Stimulated activated CD4-positive, alpha-beta T cell treated with anti-CD3 and anti-CD28 coated beads, TNF-alpha, amount 100 ng/mL, for 4 hours (primary cell): ENCODE results near the gene IMMP2L.
"Not testable (repeated sequence)": the region's sequence is repeated elsewhere in the genome, so short reads cannot be mapped to it uniquely, and the experiment has no call there.

Source experiments
- DNase-seq, 3 experiments: peaks; one replicate each; pipeline ENCODE4 v3.0.0-alpha.2; 2020; ENCODE audit warnings: low read depth in 3 of 3

IMMP2L gene

GRCh38 chr7:110938165-110938564 lies 624.1 kb downstream of the IMMP2L start:
- DNase-seq: no peak

DNA sequence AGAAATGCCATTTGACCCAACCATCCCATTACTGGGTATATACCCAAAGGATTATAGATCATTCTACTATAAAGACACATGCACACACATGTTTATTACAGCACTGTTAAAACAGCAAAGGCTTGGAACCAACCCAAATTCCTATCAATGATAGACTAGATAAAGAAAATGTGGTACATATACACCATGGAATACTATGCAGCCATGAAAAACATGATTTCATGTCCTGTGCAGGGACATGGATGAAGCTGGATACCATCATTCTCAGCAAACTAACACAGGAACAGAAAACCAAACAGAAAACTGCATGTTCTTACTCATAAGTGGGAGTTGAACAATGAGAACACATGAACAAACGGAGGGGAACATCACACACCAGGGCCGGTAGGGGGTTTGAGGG lies 625.6 kb downstream of the IMMP2L start:
- not testable (repeated sequence) for DNase-seq

- DNase-seq: no peak
Observed at GRCh38 chr7:110929480-110930249, 632.6 kb downstream of the IMMP2L start.

DNA sequence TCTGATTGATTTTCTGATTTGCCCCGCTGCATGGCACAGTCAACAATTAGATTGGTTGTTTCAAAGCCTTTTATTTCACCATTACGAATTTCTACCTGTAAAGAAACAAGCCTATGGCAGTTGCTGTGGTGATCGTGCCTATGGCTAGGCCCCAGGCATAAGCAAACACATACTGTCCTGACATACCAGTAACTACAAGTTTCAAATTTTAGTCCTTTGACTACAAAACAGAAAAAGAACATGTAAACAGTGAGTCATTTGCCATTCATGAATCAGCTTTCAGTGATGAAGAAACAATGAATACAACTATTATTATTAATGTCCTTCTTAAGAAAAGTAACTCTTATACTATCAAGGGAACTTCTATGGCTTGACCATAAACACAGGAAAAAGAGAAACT lies 639.4 kb downstream of the IMMP2L start:
- DNase-seq: no peak

- no peak for DNase-seq
Observed at GRCh38 chr7:110921595-110922151, 640.6 kb downstream of the IMMP2L start.

GRCh38 chr7:110918949-110919548 lies 643.2 kb downstream of the IMMP2L start:
- DNase-seq: no peak

DNA sequence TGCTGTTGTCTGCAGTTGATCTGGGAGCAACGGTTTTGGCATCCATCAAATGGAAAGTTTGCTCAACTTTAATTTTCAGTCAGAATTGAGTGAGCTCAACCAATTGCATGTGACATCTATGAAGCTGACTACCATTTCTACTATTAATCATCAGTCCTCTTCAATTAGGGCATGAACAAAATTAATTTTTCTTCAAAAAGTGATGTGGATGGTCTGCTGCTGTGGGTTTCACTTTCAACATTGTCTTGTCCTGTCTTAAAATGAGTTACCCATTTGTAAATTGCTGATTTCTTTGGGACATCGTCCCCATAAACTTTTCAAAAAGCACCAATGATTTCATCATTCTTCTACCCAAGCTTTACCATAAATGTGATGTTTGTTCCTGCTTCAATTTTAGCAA lies 648.0 kb downstream of the IMMP2L start:
- no peak for DNase-seq

GRCh38 chr7:110911632-110912031 lies 650.7 kb downstream of the IMMP2L start:
- DNase-seq: no peak

GRCh38 chr7:110909117-110909516 lies 653.2 kb downstream of the IMMP2L start:
- DNase-seq: no peak

DNA sequence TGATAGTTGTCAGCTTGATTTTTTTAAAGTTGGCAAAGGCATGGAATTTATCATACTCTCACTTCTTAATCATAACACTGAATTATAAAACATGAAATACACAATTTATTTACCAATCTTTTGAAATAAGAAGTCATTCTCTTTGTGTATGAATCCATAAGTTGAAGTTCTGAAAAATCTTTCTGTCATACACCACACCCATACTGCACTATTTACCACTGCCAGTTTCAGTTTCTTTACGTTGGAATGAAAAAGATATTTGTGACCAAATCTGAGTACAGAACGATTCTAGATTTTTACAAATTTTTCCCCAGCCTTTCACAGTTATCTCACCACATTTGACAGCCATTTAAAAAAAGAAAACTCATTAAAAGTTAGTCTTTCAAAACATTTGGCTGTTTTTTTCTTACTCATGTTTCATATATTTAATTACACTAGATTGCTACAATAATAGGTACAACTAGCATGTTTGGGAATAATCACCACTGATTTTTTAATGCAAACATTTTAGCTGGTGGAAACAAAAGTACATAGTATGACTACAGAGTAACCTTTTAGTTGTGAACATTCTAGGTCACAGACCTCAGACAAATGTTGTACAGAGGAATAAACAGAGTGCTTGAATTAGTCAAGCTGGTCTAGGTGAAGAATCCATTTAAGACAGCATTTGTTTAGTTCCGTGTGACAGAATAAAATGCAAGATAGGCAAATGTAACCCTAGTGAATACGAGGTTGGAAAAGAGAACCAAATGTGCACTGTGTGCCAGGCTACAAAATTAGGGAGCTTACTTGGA lies 656.3 kb downstream of the IMMP2L start:
- no peak for DNase-seq

DNA sequence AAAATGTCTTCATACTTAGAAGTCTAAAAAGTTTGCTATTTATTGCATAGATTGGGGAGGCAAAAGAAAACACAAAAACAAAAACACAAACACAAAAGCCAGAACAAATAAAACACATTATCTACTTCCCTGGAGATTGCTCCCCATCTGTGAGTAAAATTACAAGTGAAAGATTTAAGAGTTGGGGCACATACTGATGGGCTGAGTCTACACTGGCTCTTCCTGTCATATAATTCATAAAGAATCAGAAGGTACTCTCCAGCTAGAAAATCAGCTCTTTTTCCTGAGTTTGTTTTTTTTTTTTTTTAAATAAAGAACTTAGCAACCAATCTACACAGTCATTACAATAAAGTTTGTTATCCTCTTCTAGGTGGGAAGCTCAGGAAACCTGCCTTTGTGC lies 663.8 kb downstream of the IMMP2L start:
- DNase-seq: no peak

DNA sequence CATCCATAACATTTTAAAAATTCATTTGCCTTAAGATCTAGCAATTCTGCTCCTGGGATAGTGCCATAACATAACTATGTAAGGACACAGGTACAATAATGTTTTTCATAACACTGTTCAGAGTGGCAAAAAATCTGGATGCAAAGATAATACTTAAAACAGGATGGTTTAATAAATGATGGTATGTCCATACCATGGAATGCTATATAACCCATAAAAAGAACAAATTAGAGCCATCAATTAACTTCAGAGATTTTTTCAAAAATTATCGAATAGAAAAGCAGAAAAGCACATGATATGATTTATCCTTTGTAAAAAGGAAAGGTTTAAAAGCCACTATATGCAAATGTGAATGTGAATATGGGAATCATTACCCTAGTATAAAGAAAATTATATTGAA lies 664.8 kb downstream of the IMMP2L start:
- no peak for DNase-seq

DNA sequence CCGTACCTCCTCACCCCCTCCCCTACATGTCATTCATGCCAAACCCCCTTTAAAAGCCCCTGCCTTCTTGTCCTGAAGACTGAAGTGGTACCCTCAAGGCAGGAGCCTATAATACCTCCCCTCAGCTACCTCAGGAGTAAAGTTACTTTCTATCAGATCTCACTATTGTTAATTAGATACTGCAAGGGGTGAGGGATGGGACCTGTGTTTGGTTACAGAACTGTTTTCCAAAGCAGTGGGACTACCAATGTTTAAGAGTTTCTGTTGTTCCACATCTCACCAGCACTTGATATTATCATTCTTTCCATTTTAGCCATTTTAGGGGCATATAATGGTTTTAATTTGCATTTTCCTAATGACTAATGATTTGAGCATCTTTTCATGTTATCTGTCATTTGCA lies 668.2 kb downstream of the IMMP2L start:
- DNase-seq: no peak

DNA sequence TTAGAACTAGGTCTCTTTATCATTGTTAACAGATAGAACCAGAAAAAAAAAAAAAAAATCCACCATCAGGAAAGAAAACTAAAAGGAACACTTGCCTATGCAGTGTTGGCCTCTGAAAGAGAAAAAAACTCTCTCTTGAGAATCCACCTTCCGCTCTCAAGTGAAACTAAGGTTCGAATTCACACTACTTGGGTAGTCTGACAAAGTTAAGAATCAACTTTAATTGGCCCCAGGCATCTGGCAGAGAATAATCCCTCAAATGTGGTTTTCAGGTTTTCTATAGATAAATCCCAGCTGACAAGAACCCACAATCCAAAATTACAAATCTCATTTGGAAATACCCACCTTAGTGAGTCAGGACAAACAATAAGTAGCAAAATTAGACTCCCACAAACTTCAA lies 671.1 kb downstream of the IMMP2L start:
- DNase-seq: no peak

- DNase-seq: no peak
Observed at GRCh38 chr7:110890101-110890500, 672.2 kb downstream of the IMMP2L start.

DNA sequence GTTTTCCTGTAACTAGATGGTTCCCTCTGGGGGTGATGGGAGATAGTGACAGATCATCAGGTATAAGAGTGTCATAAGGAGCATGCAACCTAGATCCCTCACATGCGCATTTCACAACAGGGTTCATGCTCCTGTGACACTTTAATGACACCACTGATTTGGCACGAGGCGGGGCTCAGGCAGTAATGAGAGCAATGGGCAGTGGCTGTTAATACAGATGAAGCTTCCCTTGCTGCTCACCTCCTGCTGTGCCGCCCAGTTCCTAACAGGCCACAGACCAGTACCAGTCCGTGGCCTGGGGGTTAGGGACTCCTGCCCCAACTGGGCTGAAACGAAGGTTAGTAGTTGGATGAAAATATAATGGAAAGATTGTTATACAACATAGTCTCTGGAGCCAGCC lies 673.0 kb downstream of the IMMP2L start:
- no peak for DNase-seq

DNA sequence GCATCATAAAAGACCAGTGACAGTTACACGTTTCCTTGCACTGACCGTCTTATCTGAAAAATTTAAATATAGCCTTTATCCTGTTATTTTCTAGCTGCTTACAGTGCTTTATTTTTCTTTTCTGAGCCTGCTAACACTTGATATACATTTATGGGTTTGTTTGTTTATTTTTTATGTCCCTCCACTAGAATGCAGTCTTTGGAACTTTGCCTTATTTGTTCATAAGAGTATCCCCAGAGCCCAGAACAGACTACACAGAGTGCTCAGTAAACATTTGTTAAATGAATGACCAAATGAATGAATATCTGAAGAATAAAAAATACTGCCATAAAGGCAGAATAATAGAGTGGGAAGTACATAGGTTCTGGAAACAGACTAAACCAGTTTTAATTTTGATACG lies 673.7 kb downstream of the IMMP2L start:
- no peak for DNase-seq

- no peak for DNase-seq
Observed at GRCh38 chr7:110885474-110885873, 676.8 kb downstream of the IMMP2L start.

GRCh38 chr7:110881721-110882120 lies 680.6 kb downstream of the IMMP2L start:
- no peak for DNase-seq

- no peak for DNase-seq
Observed at GRCh38 chr7:110880971-110881370, 681.3 kb downstream of the IMMP2L start.

- no peak for DNase-seq
Observed at GRCh38 chr7:110877016-110877415, 685.3 kb downstream of the IMMP2L start.

GRCh38 chr7:110875346-110875745 lies 686.9 kb downstream of the IMMP2L start:
- DNase-seq: no peak

GRCh38 chr7:110871856-110872255 lies 690.4 kb downstream of the IMMP2L start:
- DNase-seq: no peak
